HCT116 (cell line): ENCODE measurements around the gene MGME1. TPM values are rescaled to one million over a fixed set of nuclear protein-coding genes. Genes with fewer than 3 reads are reported as not detected.

Source experiments
- ATAC-seq: fragments of 200-7000 bp; cut with Tn5 transposase; 2 replicates; pipeline ENCODE4 v1.9.1; 2020; ENCODE audit warnings: mild to moderate bottlenecking, moderate library complexity
- Bru-seq: library from RNA; stranded (reverse); fragments of 400-500 nt; gene quantifications from one replicate; lab custom pipeline; 2021; lab: Mats Ljungman, UMichigan
- BruChase-seq, 2 experiments: library from RNA; stranded (reverse); fragments of 400-500 nt; gene quantifications; one replicate each; lab custom pipeline; 2021; lab: Mats Ljungman, UMichigan
- BruUV-seq: library from RNA; stranded (reverse); fragments of 400-500 nt; replicated peaks from 2 replicates; lab custom pipeline; 2021; lab: Mats Ljungman, UMichigan
- CTCF ChIA-PET: fragments of 300-600 bp; sonication (Branson Sonifier 250); formaldehyde crosslinking; loops from one replicate; lab custom pipeline; 2021; ENCODE audit warnings: antibody characterized with exemption; lab: Charles Lee
- POLR2A ChIA-PET: fragments of 300-600, 350-600 bp; sonication (Branson Sonifier 250); formaldehyde crosslinking; loops from one replicate; lab custom pipeline; 2021; ENCODE audit warnings: antibody characterized with exemption; lab: Charles Lee
- RAD21 ChIA-PET, 2 experiments: fragments of 300-600 bp; sonication (Branson Sonifier 250); formaldehyde crosslinking; loops; one replicate each; lab custom pipeline; 2023; ENCODE audit warnings: low total read pairs in 2 of 2; ENCODE audit not compliant: uncharacterized antibody in 2 of 2, unreplicated experiment in 2 of 2, low non-redundant PET in 1 of 2; lab: Charles Lee
- DNase-seq: peaks from one replicate; pipeline ENCODE4 v3.0.0-alpha.2; 2010; ENCODE audit warnings: low read depth, low spot score
- H2AFZ ChIP-seq: fragments of 200-600 bp; shearing (Covaris generic), sonication (generic); 2 replicates; pipeline ENCODE4 v1.6.1; 2017; ENCODE audit warnings: low read depth, mixed run types, mixed read lengths, antibody characterized with exemption, low read length; ENCODE audit not compliant: poor library complexity, severe bottlenecking
- H3K27ac ChIP-seq: 2 replicates; pipeline ENCODE4 v1.5.1; 2012; ENCODE audit warnings: low read depth, low read length
- H3K27me3 ChIP-seq: fragments of 200-600 bp; sonication (generic); 2 replicates; pipeline ENCODE4 v1.6.1; 2016; ENCODE audit warnings: mixed run types, low read length, mixed read lengths; ENCODE audit not compliant: insufficient read depth
- H3K36me3 ChIP-seq, 2 experiments: fragments of 200-500 bp in 1 of 2; fragments of 200-600 bp in 1 of 2; sonication (Bioruptor generic) in 1 of 2; sonication (generic) in 1 of 2; 2 replicates each; pipeline versions ENCODE4 v1.5.1 to v1.6.1; 2014 to 2016; ENCODE audit warnings: low read length in 2 of 2, inconsistent platforms in 1 of 2, mixed read lengths in 1 of 2, mixed run types in 1 of 2; ENCODE audit not compliant: insufficient read depth in 2 of 2, control insufficient read depth in 1 of 2
- H3K4me1 ChIP-seq, 2 experiments: fragments of 200-600 bp in 1 of 2; sonication (generic) in 1 of 2; 2 replicates each; pipeline versions ENCODE4 v1.5.1 to v1.6.1; 2012 to 2017; ENCODE audit warnings: low read length in 2 of 2, inconsistent platforms in 1 of 2, mild to moderate bottlenecking in 1 of 2, mixed read lengths in 1 of 2, mixed run types in 1 of 2, moderate library complexity in 1 of 2; ENCODE audit not compliant: insufficient read depth in 2 of 2, control insufficient read depth in 1 of 2
- H3K4me2 ChIP-seq: fragments of 200-600 bp; sonication (generic); 2 replicates; pipeline ENCODE4 v1.6.1; 2017; ENCODE audit warnings: mixed run types, low read length, mixed read lengths
- H3K4me3 ChIP-seq, 2 experiments: fragments of 200-600 bp in 1 of 2; sonication (generic) in 1 of 2; replicated peaks in 1 of 2; 2 replicates each; pipeline ENCODE4 v1.5.1; 2011 to 2016; ENCODE audit warnings: low read length in 2 of 2, control low read depth in 1 of 2, low read depth in 1 of 2, mild to moderate bottlenecking in 1 of 2, mixed read lengths in 1 of 2, mixed run types in 1 of 2
- H3K79me2 ChIP-seq: fragments of 200-600 bp; sonication (generic); 2 replicates; pipeline ENCODE4 v1.6.1; 2017; ENCODE audit warnings: mild to moderate bottlenecking, mixed run types, low read length, moderate library complexity, mixed read lengths; ENCODE audit not compliant: insufficient read depth
- H3K9ac ChIP-seq: fragments of 200-600 bp; sonication (generic); 2 replicates; pipeline ENCODE4 v1.6.1; 2016; ENCODE audit warnings: low read length, mixed read lengths
- H3K9me2 ChIP-seq: fragments of 200-600 bp; sonication (generic), shearing (Covaris generic); 2 replicates; pipeline ENCODE4 v1.6.1; 2017; ENCODE audit warnings: mixed run types, mild to moderate bottlenecking, moderate library complexity; ENCODE audit not compliant: insufficient read depth
- H3K9me3 ChIP-seq, 2 experiments: fragments of 200-500 bp in 1 of 2; fragments of 200-600 bp in 1 of 2; sonication (Bioruptor generic) in 1 of 2; sonication (generic) in 1 of 2; 2 replicates each; pipeline ENCODE4 v1.6.1; 2014 to 2017; ENCODE audit warnings: low read length in 2 of 2, mixed read lengths in 2 of 2, inconsistent platforms in 1 of 2, low read depth in 1 of 2, mild to moderate bottlenecking in 1 of 2, mixed run types in 1 of 2, moderate library complexity in 1 of 2; ENCODE audit not compliant: control insufficient read depth in 1 of 2, insufficient read depth in 1 of 2
- H4K20me1 ChIP-seq: fragments of 200-600 bp; sonication (generic), shearing (Covaris generic); 2 replicates; pipeline ENCODE4 v1.6.1; 2017; ENCODE audit warnings: mixed run types, mild to moderate bottlenecking, moderate library complexity; ENCODE audit not compliant: insufficient read depth
- CBX3 ChIP-seq: IDR thresholded peaks from 2 replicates; pipeline ENCODE4 v1.6.1; 2012; ENCODE audit warnings: low read depth
- EGR1 ChIP-seq: IDR thresholded peaks from 2 replicates; pipeline ENCODE4 v1.6.1; 2012; ENCODE audit warnings: low read depth
- ELF1 ChIP-seq: IDR thresholded peaks from 2 replicates; pipeline ENCODE4 v1.6.1; 2012; ENCODE audit warnings: low read depth, borderline replicate concordance
- EZH2 ChIP-seq: fragments of 200-600 bp; sonication (generic); IDR thresholded peaks from 2 replicates; pipeline ENCODE4 v1.6.1; 2017; ENCODE audit warnings: antibody characterized with exemption, mixed run types
- EZH2phosphoT487 ChIP-seq: fragments of 200-600 bp; IDR thresholded peaks from 2 replicates; pipeline ENCODE4 v1.6.1; 2018; ENCODE audit warnings: antibody characterized with exemption, borderline replicate concordance
- FOSL1 ChIP-seq: IDR thresholded peaks from 2 replicates; pipeline ENCODE4 v1.6.1; 2012; ENCODE audit warnings: low read depth
- POLR2A ChIP-seq: IDR thresholded peaks from 2 replicates; pipeline ENCODE4 v1.7.0; 2011; ENCODE audit warnings: borderline replicate concordance; ENCODE audit not compliant: insufficient read depth, insufficient read length; ENCODE audit errors: extremely low read depth
- POLR2AphosphoS5 ChIP-seq: IDR thresholded peaks from 2 replicates; pipeline ENCODE4 v1.6.1; 2011; ENCODE audit warnings: mild to moderate bottlenecking, low read depth, low read length, moderate library complexity
- RAD21 ChIP-seq: IDR thresholded peaks from 2 replicates; pipeline ENCODE4 v1.6.1; 2012; ENCODE audit warnings: low read depth, mild to moderate bottlenecking
- SIN3A ChIP-seq: IDR thresholded peaks from 2 replicates; pipeline ENCODE4 v1.6.1; 2012; ENCODE audit warnings: low read depth
- SP1 ChIP-seq: IDR thresholded peaks from 2 replicates; pipeline ENCODE4 v1.6.1; 2012; ENCODE audit warnings: low read depth
- SRF ChIP-seq: IDR thresholded peaks from 2 replicates; pipeline ENCODE4 v1.6.1; 2012; ENCODE audit warnings: low read depth
- TCF7L2 ChIP-seq: IDR thresholded peaks from 2 replicates; pipeline ENCODE4 v1.7.0; 2011; ENCODE audit warnings: borderline replicate concordance, inconsistent platforms; ENCODE audit not compliant: insufficient read depth, insufficient read length; ENCODE audit errors: extremely low read depth
- YY1 ChIP-seq: IDR thresholded peaks from 2 replicates; pipeline ENCODE4 v1.6.1; 2011; ENCODE audit warnings: low read length, low read depth, moderate library complexity, mild to moderate bottlenecking; ENCODE audit not compliant: insufficient replicate concordance; ENCODE audit errors: extremely low read depth
- intact Hi-C: fragments of 100-400 bp; cut with micrococcal nuclease; formaldehyde crosslinking; loops from 2 replicates; pipeline ENCODE4 v1.10.0; 2022
- long read RNA-seq: library from polyadenylated mRNA; unstranded; transcript quantifications from one replicate; pipeline ENCODE4 v2.0.0, GENCODE V29; 2021; ENCODE audit not compliant: unreplicated experiment
- polyA plus RNA-seq: library from polyadenylated mRNA; unstranded; fragments of >200 nt; gene quantifications from 2 replicates; pipeline ENCODE4 v1.2.1, GENCODE V29; 2012; ENCODE audit warnings: missing spikeins
- total RNA-seq: library from RNA; stranded (reverse); gene quantifications from one replicate; pipeline ENCODE4 v1.2.1, GENCODE V29; 2021; ENCODE audit not compliant: unreplicated experiment
- TF ChIP-seq, protein P1 (sequence below), 3 experiments: fragments of 200-600 bp in 1 of 3; sonication (generic) in 1 of 3; IDR thresholded peaks in 2 of 3; conservative IDR thresholded peaks in 1 of 3; 2 replicates each; pipeline ENCODE4 v1.5.1; 2012 to 2017; ENCODE audit warnings: low read depth in 2 of 3, low read length in 2 of 3, antibody characterized with exemption in 1 of 3, borderline replicate concordance in 1 of 3, control low read depth in 1 of 3, mild to moderate bottlenecking in 1 of 3, mixed read lengths in 1 of 3, mixed run types in 1 of 3, moderate library complexity in 1 of 3; ENCODE audit not compliant: insufficient read depth in 1 of 3
- TF ChIP-seq, protein P2 (sequence below): IDR thresholded peaks from 2 replicates; pipeline ENCODE4 v1.6.1; 2012
- TF ChIP-seq, protein P3 (sequence below): IDR thresholded peaks from 2 replicates; pipeline ENCODE4 v1.6.1; 2011; ENCODE audit warnings: mild to moderate bottlenecking, low read length, moderate library complexity; ENCODE audit not compliant: insufficient replicate concordance; ENCODE audit errors: extremely low read depth

MGME1 gene, protein sequence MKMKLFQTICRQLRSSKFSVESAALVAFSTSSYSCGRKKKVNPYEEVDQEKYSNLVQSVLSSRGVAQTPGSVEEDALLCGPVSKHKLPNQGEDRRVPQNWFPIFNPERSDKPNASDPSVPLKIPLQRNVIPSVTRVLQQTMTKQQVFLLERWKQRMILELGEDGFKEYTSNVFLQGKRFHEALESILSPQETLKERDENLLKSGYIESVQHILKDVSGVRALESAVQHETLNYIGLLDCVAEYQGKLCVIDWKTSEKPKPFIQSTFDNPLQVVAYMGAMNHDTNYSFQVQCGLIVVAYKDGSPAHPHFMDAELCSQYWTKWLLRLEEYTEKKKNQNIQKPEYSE
- total RNA-seq (37.1 TPM), Bru-seq, nascent RNA (percentile 91 among the genes with signal in this experiment), BruChase-seq, experiment 1, labeled RNA remaining after a 6-hour chase (percentile 80 among the genes with signal in this experiment), BruChase-seq, experiment 2, labeled RNA remaining after a 2-hour chase (percentile 89 among the genes with signal in this experiment)
- polyA plus RNA-seq, result 20.1 and 25.3 TPM in 2 replicates
- long read RNA-seq, transcript MGME1-203 (5 exons, 2,336 nt), result major isoform, 67 of 103 reads
- long read RNA-seq, partial matches to known transcripts, result 13 of 103 reads
- long read RNA-seq, other reads (novel, unspliced or antisense), result 18 of 103 reads

DNA sequence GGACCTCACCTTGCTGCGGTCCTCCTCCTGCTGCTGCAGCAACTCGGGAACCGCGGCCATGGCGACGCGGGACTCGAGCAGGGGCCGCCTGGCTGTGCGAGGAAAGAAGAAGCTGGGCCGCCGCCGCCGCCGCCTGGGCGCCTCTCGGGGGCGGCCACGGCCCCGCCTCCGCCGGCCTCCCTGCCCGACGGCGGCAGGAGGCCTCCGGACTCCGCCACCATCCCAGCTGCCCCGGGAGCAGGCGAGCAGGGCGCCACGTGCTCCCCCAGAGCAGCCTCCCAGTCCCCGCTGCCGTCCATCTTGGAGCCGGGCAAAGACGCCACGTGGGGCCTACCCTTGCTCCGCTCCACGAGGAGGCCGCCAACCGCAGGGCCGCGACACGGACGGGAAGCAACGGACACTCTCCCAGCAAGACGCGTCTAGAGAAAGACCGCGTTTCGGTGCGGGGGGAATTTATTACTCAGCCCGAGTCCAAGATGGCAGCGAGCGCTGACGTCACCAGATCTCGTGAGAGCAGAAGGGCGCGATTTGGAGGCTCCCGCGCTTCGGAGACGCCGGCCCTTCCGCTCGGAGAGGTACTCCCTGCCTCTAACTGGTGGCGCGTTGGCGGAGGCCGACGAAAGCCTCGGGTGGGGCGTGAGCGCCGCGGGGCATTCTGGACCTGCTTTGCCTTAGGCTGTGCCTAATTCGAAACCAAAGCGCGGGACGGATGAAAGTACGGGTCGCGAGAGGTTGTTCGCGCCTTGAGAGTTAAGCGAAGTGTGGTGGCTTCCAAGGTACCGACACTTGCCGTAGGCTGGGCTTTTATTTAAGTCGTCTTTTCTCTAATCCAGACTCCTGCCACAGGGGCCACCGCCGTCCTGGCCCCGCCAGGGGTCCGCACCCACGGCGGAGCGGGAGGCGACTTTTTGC is at the start of gene MGME1, which contains the start of gene SNX5:
TSS of gene MGME1 (plus strand) at position 653 of the 912 bp plus-strand sequence. CDS start 842 bp downstream, outside the sequence.
TSS of gene SNX5 (minus strand) at position 429 of the 912 bp plus-strand sequence. CDS start at position 60, 369 bp downstream.
- peaks cover 3 to 50% of the 10 kb centered on the region in 2 experiments for H3K36me3 ChIP-seq
- ChIA-PET CTCF (no interaction called here), RAD21 (no interaction called here), POLR2A (interaction anchor here (1.5 to 2.4 kb wide), 2 partner anchors 10 to 20 kb away, joined by 4 to 7 read pairs; no protein-coding TSS in a partner anchor)
- DNase-seq, result peak; percentile 99
- no peaks in the 10 kb centered on the region for H3K27me3 ChIP-seq
- peaks cover 16% of the 10 kb centered on the region; the same call in 1 of the 2 replicates for H4K20me1 ChIP-seq
- peak; percentile 92 for ATAC-seq
- no peak within 1 kb of the TSS for H2AFZ ChIP-seq
- no peaks in the 10 kb centered on the region for H3K9me3 ChIP-seq
- H3K4me2 ChIP-seq, result peak within 1 kb of the TSS; percentile 88
- H3K27ac ChIP-seq, result peak within 1 kb of the TSS; percentile 99
- peaks cover 97% of the 10 kb centered on the region for H3K79me2 ChIP-seq
- peaks cover 26 to 58% of the 10 kb centered on the region in 2 experiments for H3K4me1 ChIP-seq
- no peaks in the 10 kb centered on the region for H3K9me2 ChIP-seq
- peak within 1 kb of the TSS; percentile 99 for H3K9ac ChIP-seq
- H3K4me3 ChIP-seq, result peak within 1 kb of the TSS; percentile 75 to 86
- intact Hi-C loops, result loop anchor here (10.0 kb wide), 1 partner anchor 306 kb away; no protein-coding TSS in a partner anchor
- no TSS peak for BruUV-seq
- no peak for TF ChIP-seq EZH2
- peak; percentile 12; the same call in 1 of the 2 replicates for TF ChIP-seq FOSL1
- no peak for TF ChIP-seq EZH2phosphoT487
- TF ChIP-seq, protein P1, sequence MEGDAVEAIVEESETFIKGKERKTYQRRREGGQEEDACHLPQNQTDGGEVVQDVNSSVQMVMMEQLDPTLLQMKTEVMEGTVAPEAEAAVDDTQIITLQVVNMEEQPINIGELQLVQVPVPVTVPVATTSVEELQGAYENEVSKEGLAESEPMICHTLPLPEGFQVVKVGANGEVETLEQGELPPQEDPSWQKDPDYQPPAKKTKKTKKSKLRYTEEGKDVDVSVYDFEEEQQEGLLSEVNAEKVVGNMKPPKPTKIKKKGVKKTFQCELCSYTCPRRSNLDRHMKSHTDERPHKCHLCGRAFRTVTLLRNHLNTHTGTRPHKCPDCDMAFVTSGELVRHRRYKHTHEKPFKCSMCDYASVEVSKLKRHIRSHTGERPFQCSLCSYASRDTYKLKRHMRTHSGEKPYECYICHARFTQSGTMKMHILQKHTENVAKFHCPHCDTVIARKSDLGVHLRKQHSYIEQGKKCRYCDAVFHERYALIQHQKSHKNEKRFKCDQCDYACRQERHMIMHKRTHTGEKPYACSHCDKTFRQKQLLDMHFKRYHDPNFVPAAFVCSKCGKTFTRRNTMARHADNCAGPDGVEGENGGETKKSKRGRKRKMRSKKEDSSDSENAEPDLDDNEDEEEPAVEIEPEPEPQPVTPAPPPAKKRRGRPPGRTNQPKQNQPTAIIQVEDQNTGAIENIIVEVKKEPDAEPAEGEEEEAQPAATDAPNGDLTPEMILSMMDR (IDR thresholded peaks at IDR 0.05 in 2 of 3, conservative IDR thresholded peaks at IDR 0.05 in 1 of 3; ENCODE audit: borderline replicate concordance in 1 of 3, insufficient read depth in 1 of 3, low read depth in 2 of 3, low read length in 2 of 3), result no peak
- TF ChIP-seq SRF, result peak; percentile 58; the same call in 1 of the 2 replicates
- TF ChIP-seq, protein P2, sequence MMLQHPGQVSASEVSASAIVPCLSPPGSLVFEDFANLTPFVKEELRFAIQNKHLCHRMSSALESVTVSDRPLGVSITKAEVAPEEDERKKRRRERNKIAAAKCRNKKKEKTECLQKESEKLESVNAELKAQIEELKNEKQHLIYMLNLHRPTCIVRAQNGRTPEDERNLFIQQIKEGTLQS, result no peak
- peak; percentile 56; the same call in 1 of the 2 replicates for TF ChIP-seq ELF1
- peak; percentile 73 for TF ChIP-seq SP1
- TF ChIP-seq POLR2AphosphoS5, result peak; percentile 87
- peak; percentile 85 for TF ChIP-seq POLR2A
- TF ChIP-seq CBX3, result peak; percentile 88
- peak; percentile 94 for TF ChIP-seq YY1
- no peak for TF ChIP-seq RAD21
- peak; percentile 76 for TF ChIP-seq TCF7L2
- TF ChIP-seq SIN3A, result peak; percentile 74
- peak; percentile 92 for TF ChIP-seq EGR1
- TF ChIP-seq, protein P3, sequence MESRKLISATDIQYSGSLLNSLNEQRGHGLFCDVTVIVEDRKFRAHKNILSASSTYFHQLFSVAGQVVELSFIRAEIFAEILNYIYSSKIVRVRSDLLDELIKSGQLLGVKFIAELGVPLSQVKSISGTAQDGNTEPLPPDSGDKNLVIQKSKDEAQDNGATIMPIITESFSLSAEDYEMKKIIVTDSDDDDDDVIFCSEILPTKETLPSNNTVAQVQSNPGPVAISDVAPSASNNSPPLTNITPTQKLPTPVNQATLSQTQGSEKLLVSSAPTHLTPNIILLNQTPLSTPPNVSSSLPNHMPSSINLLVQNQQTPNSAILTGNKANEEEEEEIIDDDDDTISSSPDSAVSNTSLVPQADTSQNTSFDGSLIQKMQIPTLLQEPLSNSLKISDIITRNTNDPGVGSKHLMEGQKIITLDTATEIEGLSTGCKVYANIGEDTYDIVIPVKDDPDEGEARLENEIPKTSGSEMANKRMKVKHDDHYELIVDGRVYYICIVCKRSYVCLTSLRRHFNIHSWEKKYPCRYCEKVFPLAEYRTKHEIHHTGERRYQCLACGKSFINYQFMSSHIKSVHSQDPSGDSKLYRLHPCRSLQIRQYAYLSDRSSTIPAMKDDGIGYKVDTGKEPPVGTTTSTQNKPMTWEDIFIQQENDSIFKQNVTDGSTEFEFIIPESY, result peak; percentile 94
